HG03442 (cell line): ENCODE measurements around the gene ZNF785.

Source experiments
- ATAC-seq: cut with Tn5 transposase; IDR thresholded peaks from one replicate; pipeline ENCODE4 v1.9.1; 2021; ENCODE audit warnings: mild to moderate bottlenecking, moderate library complexity; ENCODE audit not compliant: unreplicated experiment

Gene ZNF785

GRCh38 chr16:30567160-30567990 lies 18.1 kb downstream of the ZNF785 start:
- ATAC-seq, result no peak

DNA sequence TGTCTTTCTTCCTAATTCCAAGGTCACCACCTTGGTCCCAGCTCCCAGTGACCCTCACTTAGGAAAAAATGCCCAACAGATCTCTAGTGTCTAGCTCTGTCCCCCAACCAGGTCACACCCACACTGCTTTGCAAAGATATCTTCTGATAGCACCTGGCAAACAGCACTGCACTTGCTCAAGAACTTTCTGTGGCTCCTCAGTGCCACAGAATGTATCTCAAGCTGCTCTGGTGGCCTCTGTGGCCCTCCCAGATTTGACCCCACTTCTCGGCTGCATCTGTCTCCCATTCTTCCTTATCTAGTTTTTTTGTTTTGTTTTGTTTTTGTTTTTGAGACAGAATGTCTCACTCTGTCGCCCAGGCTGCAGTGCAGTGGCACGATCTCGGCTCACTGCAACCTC lies 19.0 kb downstream of the ZNF785 start:
- no peak for ATAC-seq

DNA sequence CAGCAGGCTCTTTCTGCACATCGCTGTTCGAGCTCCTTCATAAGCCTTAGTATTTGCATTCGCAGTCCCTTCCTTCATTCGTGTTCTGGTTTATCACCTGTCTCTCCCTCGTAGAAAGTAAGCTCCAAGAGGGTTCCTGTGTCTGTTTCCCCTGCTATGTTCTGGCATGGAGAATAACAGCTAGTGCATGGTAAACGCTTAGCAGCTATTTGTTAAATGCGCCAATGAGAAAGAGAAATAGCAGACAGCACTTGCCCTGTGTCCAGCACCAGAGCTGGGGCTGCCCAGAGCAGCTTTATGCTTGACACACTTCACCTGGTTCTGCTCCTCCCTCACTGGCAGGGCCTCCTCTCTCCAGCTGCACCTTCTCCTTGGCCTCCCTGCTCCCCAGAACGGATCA lies 19.5 kb downstream of the ZNF785 start:
- ATAC-seq, result no peak

DNA sequence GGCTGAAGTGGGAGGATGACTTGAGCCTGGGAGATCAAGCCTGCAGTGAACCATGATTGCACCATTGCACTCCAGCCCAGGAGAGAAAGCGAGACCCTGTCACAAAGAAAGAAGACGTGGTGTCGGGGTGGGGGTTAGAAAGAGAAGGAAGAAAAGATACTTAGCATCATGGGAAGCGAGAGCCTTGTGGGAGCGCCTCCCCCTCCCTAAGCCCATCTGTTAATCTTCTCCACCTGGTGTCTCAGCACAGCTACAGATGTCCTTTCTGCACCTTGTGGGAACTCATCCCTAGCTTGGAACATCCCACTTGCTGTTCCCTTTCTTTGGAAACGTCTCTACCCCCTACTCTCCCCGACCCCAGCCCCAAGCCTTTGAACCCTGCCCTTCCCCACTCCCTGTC lies 20.0 kb downstream of the ZNF785 start:
- ATAC-seq, result no peak

DNA sequence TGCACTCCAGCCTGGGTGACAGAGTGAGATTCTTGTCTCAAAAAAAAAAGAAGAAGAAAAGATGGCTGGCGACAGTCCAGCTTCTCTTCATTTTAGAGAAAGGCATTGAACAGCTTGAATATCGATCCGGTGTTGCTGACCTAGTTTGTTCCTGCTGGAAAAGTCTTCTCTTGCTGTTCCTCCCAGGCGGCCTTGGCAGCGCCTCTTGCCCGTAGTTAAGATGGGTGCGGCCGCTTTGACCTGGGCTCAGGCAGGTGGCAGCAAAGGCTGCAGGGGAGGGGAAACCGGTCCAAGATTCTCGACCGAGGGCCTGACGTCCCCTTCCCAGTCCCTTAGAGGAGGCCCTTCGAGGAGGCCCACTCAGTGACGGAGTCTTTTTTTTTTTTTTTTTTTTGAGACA lies 23.5 kb downstream of the ZNF785 start:
- no peak for ATAC-seq

DNA sequence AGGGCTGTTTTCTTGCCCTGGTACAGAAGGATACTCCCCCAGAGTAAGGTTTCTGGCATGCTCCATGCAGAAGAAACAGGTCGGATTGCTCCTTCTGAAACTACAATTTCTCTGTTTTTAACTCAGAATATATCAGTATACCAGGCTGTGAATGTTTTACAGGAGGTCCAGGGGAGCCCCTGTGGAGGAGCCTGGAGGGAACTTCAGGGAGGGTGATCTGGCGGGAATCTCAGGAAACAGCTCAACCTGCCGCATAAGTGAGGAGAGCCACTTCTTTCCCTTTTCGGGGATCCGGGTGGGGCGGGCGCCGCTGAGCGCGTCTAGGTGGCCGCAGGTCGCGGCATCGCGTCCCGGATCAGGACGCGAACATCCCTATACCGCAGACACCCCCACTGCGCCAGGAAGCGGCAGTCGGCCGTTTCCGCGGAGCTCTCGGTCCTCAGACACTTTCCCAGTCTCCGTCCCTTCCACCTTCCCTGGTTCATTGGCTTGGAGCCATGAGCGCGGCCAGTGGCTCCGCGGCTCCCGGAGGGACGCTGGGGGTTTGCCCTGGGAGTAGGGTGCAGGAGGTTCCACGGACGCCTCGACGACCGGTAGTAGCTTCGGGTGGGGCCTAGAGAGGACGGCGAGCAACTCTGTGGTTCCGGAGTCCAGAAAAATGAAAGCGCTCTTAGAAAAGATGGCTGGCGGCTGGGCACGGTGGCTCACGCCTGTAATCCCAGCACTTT lies 24.2 kb downstream of the ZNF785 start:
- ATAC-seq, result no peak

- no peak for ATAC-seq
Observed at GRCh38 chr16:30559690-30560089, 25.8 kb downstream of the ZNF785 start.

DNA sequence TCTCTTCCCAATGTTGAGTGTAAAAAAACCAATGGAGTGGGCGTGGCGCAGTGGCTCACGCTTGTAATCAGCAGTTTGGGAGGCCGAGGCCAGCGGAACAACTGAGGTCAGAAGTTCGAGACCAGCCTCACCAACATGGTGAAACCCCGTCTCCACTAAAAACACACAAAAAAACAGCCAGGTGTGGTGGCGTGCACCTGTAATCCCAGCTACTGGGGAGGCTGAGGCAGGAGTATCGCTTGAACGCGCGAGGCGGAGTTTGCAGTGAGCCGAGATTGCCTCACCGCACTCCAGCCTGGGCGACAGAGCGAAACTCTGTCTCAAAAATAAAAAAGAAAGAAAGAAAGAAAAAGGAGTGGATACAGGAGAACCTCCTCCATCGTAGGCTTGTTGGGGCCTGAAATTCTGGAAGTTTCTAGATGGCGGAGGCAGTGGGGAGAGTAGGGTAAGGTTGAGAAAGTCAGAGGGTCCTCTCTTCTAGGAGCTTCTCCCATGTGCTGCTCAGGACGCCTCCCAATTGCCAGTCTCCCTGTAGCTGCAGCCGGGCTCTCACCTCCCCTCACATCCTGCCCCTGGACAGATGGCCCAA lies 26.6 kb downstream of the ZNF785 start:
- ATAC-seq, result no peak

GRCh38 chr16:30557957-30558788 lies 27.3 kb downstream of the ZNF785 start, which contains the start of gene ZNF764:
ZNF764 (minus strand) TSS chr16:30558374; CDS start chr16:30558182, 192 bp downstream.
- peak; percentile 87 for ATAC-seq

DNA sequence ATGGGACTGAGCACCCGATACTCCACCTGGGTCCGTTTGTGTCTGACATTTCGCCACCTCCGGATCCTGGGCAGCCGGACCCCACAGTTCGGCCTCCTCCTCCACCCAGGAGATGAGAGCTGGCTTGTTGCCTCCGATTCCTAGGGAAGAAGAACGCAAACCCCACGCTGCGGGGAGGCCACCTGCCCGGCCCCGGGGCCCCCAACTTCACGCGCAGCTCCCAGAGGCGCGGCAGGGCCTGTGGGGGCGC lies 27.9 kb downstream of the ZNF785 start:
- no peak for ATAC-seq

DNA sequence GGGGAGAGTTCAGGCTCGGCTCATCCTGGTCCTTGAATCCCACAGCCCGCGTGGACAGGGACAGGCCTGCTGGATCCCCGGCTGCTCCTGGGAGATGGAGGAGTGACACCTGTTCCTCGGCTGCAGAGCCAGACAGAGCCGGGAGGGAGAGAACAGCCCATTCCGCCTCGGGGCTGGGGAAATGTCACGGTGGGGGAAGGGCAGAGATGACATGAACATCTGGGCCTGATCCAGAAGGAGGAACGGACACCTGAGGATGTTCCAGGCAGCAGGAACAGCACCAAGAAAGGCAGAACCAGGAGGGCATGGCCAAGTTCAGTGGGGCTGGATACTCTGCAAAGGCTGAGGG lies 29.4 kb downstream of the ZNF785 start:
- ATAC-seq, result no peak

- no peak for ATAC-seq
Observed at GRCh38 chr16:30555315-30556124, 30.0 kb downstream of the ZNF785 start.

DNA sequence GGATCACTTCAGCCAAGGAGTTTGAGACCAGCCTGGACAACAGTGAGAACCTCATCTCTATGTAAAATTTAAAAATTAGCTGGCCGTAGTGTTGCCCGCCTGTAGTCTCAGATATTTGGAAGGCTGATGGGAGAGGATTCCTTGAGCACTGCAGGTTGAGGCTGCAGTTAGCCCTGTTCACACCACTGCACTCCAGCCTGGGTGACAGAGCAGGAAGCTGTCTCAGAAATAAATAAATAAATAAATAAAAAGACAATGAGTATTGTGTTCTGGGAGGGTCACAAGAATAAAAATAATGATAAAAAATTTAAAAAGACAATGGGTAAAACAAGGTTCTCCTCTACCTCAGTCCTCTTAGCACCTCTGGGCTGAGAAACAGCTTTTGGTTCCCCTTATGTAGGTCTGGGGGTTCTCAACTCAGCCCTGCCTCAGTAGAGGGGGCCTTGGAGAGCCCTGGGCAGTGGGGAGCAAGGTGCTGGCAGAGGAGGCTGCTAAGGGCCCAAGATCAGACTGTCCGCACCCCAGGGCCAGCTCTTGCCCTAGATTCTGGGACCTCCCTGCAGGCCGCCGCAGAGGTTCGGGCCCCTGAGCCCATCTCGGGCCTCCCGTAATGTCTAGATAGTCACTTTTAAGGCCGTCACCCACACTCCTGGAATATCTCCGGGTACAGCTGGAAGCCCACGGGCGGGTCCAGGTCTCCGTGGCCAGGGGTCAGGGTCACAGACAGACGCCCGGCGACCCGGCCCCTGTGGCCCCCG lies 30.8 kb downstream of the ZNF785 start:
- no peak for ATAC-seq

- no peak for ATAC-seq
Observed at GRCh38 chr16:30553393-30553899, 32.1 kb downstream of the ZNF785 start.

- no peak for ATAC-seq
Observed at GRCh38 chr16:30552956-30553355, 32.5 kb downstream of the ZNF785 start.

GRCh38 chr16:30551781-30552180 lies 33.7 kb downstream of the ZNF785 start:
- ATAC-seq, result no peak

- ATAC-seq, result no peak
Observed at GRCh38 chr16:30548416-30549253, 36.9 kb downstream of the ZNF785 start.

GRCh38 chr16:30546115-30546514 lies 39.4 kb downstream of the ZNF785 start:
- ATAC-seq, result no peak

DNA sequence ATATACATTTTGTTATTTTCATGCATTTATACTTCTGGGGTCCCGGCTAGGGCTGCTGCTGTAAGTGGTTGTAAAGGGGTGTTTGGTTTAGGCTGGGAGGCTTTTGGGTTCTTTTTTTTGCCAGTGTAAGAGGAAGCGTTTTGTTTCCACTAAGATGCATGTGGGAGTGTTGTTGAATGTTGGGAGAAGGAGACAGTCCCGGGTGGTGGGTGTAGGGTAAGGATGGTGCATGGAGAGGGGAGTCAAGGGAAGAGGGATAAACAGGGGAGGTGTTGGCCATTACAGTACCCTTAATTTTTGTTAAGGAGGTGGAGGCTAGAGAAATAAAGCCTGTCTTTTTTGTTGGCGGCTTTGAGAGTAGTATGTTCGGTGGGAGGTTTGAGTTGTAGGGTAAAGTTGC lies 42.4 kb downstream of the ZNF785 start:
- ATAC-seq, result no peak
